ENCODE data around the gene FTH1.

GRCh38 chr11:61952882-61953281 is 14.6 kb downstream of the FTH1 start:
- TF ChIP-seq CTCF (conservative IDR thresholded peaks at IDR 0.05) (no peak), EZH2 (IDR thresholded peaks at IDR 0.05; ENCODE audit: low read depth) (no peak)

All from PC-9 (cell line).